CD14-positive monocyte (primary cell): Measurements from ENCODE around the gene CCDC87. TPM values are rescaled to one million over a fixed set of nuclear protein-coding genes. Genes with fewer than 3 reads are reported as not detected.
"Not testable (repeated sequence)": the region's sequence is repeated elsewhere in the genome, so short reads cannot be mapped to it uniquely, and the experiment has no call there.

Experiments used
- DNase-seq, 3 donors: peaks; one replicate each; pipeline ENCODE4 v3.0.0-alpha.2; 2011 to 2022
- H2AFZ ChIP-seq: 2 replicates; pipeline ENCODE4 v1.6.0; 2012; ENCODE audit warnings: mild to moderate bottlenecking, low read depth, low read length, inconsistent platforms; ENCODE audit not compliant: insufficient read depth, poor library complexity, severe bottlenecking
- H3K27ac ChIP-seq, 2 donors: 1 replicate in 1 of 2; 2 replicates in 1 of 2; pipeline ENCODE4 v1.5.1; 2012 to 2013; ENCODE audit warnings: low read length in 2 of 2, control low read depth in 1 of 2, inconsistent platforms in 1 of 2, low read depth in 1 of 2, mild to moderate bottlenecking in 1 of 2
- H3K27me3 ChIP-seq, 2 donors: one replicate each; pipeline versions ENCODE4 v1.6.0 to v1.6.1; 2011 to 2013; ENCODE audit warnings: low read length in 2 of 2; ENCODE audit not compliant: control insufficient read depth in 2 of 2, insufficient read depth in 2 of 2
- H3K36me3 ChIP-seq, 2 donors: replicated peaks in 1 of 2; 1 replicate in 1 of 2; 2 replicates in 1 of 2; pipeline versions ENCODE4 v1.5.1 to v1.6.1; 2012 to 2013; ENCODE audit warnings: low read length in 2 of 2, control low read depth in 1 of 2, inconsistent platforms in 1 of 2, mild to moderate bottlenecking in 1 of 2; ENCODE audit not compliant: insufficient read depth in 2 of 2, control insufficient read depth in 1 of 2
- H3K4me1 ChIP-seq, 2 donors: 1 replicate in 1 of 2; 2 replicates in 1 of 2; pipeline versions ENCODE4 v1.5.1 to v1.6.1; 2012 to 2013; ENCODE audit warnings: low read length in 2 of 2, control low read depth in 1 of 2, inconsistent platforms in 1 of 2, mild to moderate bottlenecking in 1 of 2, moderate library complexity in 1 of 2; ENCODE audit not compliant: insufficient read depth in 2 of 2, control insufficient read depth in 1 of 2
- H3K4me2 ChIP-seq: replicated peaks from 2 replicates; pipeline ENCODE3; 2012; ENCODE audit warnings: low read length, moderate library complexity, mild to moderate bottlenecking; ENCODE audit not compliant: poor library complexity, severe bottlenecking; ENCODE audit errors: extremely low read depth
- H3K4me3 ChIP-seq, 3 experiments: fragments of 200-600 bp in 1 of 3; sonication (generic) in 1 of 3; replicated peaks in 1 of 3; 1 replicate in 2 of 3; 2 replicates in 1 of 3; pipeline ENCODE4 v1.5.1; 2011 to 2013; ENCODE audit warnings: low read length in 3 of 3, mild to moderate bottlenecking in 3 of 3, control low read depth in 2 of 3, low read depth in 2 of 3, inconsistent platforms in 1 of 3, moderate library complexity in 1 of 3
- H3K79me2 ChIP-seq: 2 replicates; pipeline ENCODE4 v1.6.0; 2012; ENCODE audit warnings: mild to moderate bottlenecking, control low read depth, inconsistent platforms, low read length, moderate library complexity; ENCODE audit not compliant: insufficient read depth
- H3K9ac ChIP-seq: 2 replicates; pipeline ENCODE4 v1.6.0; 2017; ENCODE audit warnings: low read length, mild to moderate bottlenecking; ENCODE audit not compliant: insufficient read depth, poor library complexity, severe bottlenecking
- H3K9me3 ChIP-seq, 2 donors: replicated peaks in 1 of 2; 1 replicate in 1 of 2; 2 replicates in 1 of 2; pipeline versions ENCODE4 v1.5.1 to v1.6.1; 2012 to 2013; ENCODE audit warnings: low read length in 2 of 2, control low read depth in 1 of 2; ENCODE audit not compliant: control insufficient read depth in 1 of 2, insufficient read depth in 1 of 2
- H4K20me1 ChIP-seq: 2 replicates; pipeline ENCODE4 v1.6.0; 2012; ENCODE audit warnings: mild to moderate bottlenecking, low read length, control low read depth, moderate library complexity; ENCODE audit not compliant: insufficient read depth
- H3K27ac Mint-ChIP-seq, 7 donors: one replicate each; pipeline ENCODE4 v1.8.0; 2020; ENCODE audit warnings: mild to moderate bottlenecking in 7 of 7, mixed read lengths in 7 of 7, moderate library complexity in 6 of 7, inconsistent platforms in 2 of 7
- H3K27me3 Mint-ChIP-seq, 3 donors: one replicate each; pipeline ENCODE4 v1.8.0; 2021 to 2022; ENCODE audit warnings: low read depth in 3 of 3, mild to moderate bottlenecking in 3 of 3, mixed read lengths in 3 of 3, moderate library complexity in 3 of 3, inconsistent platforms in 1 of 3
- H3K36me3 Mint-ChIP-seq, 2 donors: one replicate each; pipeline ENCODE4 v1.8.0; 2020; ENCODE audit warnings: mixed read lengths in 2 of 2, inconsistent platforms in 1 of 2, mild to moderate bottlenecking in 1 of 2
- H3K4me1 Mint-ChIP-seq: one replicate; pipeline ENCODE4 v1.8.0; 2020; ENCODE audit warnings: mild to moderate bottlenecking, mixed read lengths
- H3K4me3 Mint-ChIP-seq, 2 donors: one replicate each; pipeline ENCODE4 v1.8.0; 2020; ENCODE audit warnings: mild to moderate bottlenecking in 2 of 2, mixed read lengths in 2 of 2, moderate library complexity in 1 of 2
- H3K9me3 Mint-ChIP-seq, 7 donors: one replicate each; pipeline ENCODE4 v1.8.0; 2020 to 2022; ENCODE audit warnings: mixed read lengths in 7 of 7, mild to moderate bottlenecking in 6 of 7, moderate library complexity in 6 of 7, inconsistent platforms in 2 of 7
- CTCF ChIP-seq: fragments of 200-600 bp; IDR thresholded peaks from one replicate; pipeline ENCODE4 v1.8.0; 2022; ENCODE audit warnings: antibody characterized with exemption, mild to moderate bottlenecking
- WGBS: methylation state at CpG from one replicate; pipeline ENCODE4 v1.1.5; 2013; ENCODE audit warnings: missing lambda C conversion rate; ENCODE audit not compliant: insufficient coverage; 5-methylcytosine and 5-hydroxymethylcytosine counted together
- intact Hi-C, 2 donors: fragments of 100-400 bp; cut with micrococcal nuclease; formaldehyde crosslinking; loops; one replicate each; pipeline versions ENCODE4 v1.15.0 to v1.15.1; 2023
- polyA minus RNA-seq: library from RNA; depleted of rRNA, polyadenylated mRNA; stranded (reverse); fragments of >200 nt; gene quantifications from 2 replicates; pipeline ENCODE4 v1.2.3, GENCODE V29; 2012
- polyA plus RNA-seq, 3 donors: library from polyadenylated mRNA; depleted of rRNA in 1 of 3; unstranded in 2 of 3; stranded (reverse) in 1 of 3; fragments of 300-500 nt in 2 of 3; fragments of >200 nt in 1 of 3; fragmentation: Illumina TruSeq in 2 of 3; gene quantifications; 1 replicate in 2 of 3; 2 replicates in 1 of 3; pipeline ENCODE4 v1.2.3, GENCODE V29; 2012 to 2021
- total RNA-seq, 12 experiments: library from RNA in 1 of 12; stranded (reverse) in 1 of 12; fragments of 120-200 nt in 1 of 12; gene quantifications; one replicate each; pipeline ENCODE4 v1.2.4 and lab custom pipeline; 2013 to 2026; ENCODE audit warnings: mixed read lengths in 6 of 12, inconsistent platforms in 1 of 12

The CCDC87 gene
- total RNA-seq (2013) = 0.06 TPM
- polyA plus RNA-seq = not detected
- not detected in 2 replicates for polyA minus RNA-seq
- 0 to 0.75 (median 0.13) reads per million in 11 experiments for total RNA-seq (lab: John Stamatoyannopoulos, UW)

- Histone ChIP-seq H3K27ac (peak within 1 kb of the TSS; percentile 63 to 84), H3K4me2 (peak within 1 kb of the TSS; percentile 88), H3K9ac (peak within 1 kb of the TSS; percentile 76), H3K79me2 (peaks cover 13% of the 10 kb centered on the region), H3K4me3 (peak within 1 kb of the TSS; percentile 64 to 84 (median 81)), H3K4me1 (peaks cover 14 to 35% of the 10 kb centered on the region in 2 donors), H3K27me3 (no peaks in the 10 kb centered on the region), H4K20me1 (no peaks in the 10 kb centered on the region), H3K36me3 (no peaks in the 10 kb centered on the region), H3K9me3 (no peaks in the 10 kb centered on the region), H2AFZ (peak within 1 kb of the TSS; percentile 96)
- WGBS = 19% methylated on average over 68 of the region's 68 CpGs
- Mint-ChIP-seq H3K4me1 (peaks cover 26% of the 10 kb centered on the region), H3K36me3 (peaks cover 4 to 13% of the 10 kb centered on the region in 2 donors), H3K9me3 (no peaks in the 10 kb centered on the region), H3K27me3 (peaks cover 0 to 1% (median 0%) of the 10 kb centered on the region in 3 donors), H3K4me3 (peak within 1 kb of the TSS; percentile 97 to 100), H3K27ac (peak within 1 kb of the TSS; percentile 95 to 99 (median 98))
- peak; percentile 84 for TF ChIP-seq CTCF
- peak; percentile 96 to 98 (median 96) for DNase-seq
- intact Hi-C loops = loop anchor here (2.0 to 5.0 kb wide), 2 partner anchors 24 to 85 kb away; partner anchors contain the start of genes RBM14 (in 2 of the 2) and RBM4B (in 1 of the 2)
Observed at GRCh38 chr11:66592457-66593302, at the start of gene CCDC87, which contains the start of gene CCS. Gene CCDC87, minus strand, starts transcription at chr11:66593063. Its CDS starts 48 bp downstream, at chr11:66593015. Gene CCS, plus strand, starts transcription at chr11:66593185. Its CDS starts 77 bp downstream, at chr11:66593262.

GRCh38 chr11:66641834-66642233 lies 49.0 kb upstream of the CCDC87 start:
- Histone ChIP-seq H3K9me3 (no peaks in the 10 kb centered on the region), H3K27ac (no peak overlapping the region), H3K4me1 (peaks cover 43 to 45% of the 10 kb centered on the region in 2 donors), H4K20me1 (peaks cover 82% of the 10 kb centered on the region), H3K36me3 (peaks cover 70 to 73% of the 10 kb centered on the region in 2 donors), H3K4me3 (no peak overlapping the region), H3K9ac (no peak overlapping the region), H2AFZ (no peak overlapping the region), H3K27me3 (no peaks in the 10 kb centered on the region), H3K4me2 (no peak overlapping the region), H3K79me2 (peaks cover 96% of the 10 kb centered on the region)
- intact Hi-C loops = no loop called here
- H3K36me3 Mint-ChIP-seq = peaks cover 64 to 75% of the 10 kb centered on the region in 2 donors
- H3K4me1 Mint-ChIP-seq = peaks cover 70% of the 10 kb centered on the region
- no CpG with 5 or more reads among the region's 3 CpGs for WGBS
- DNase-seq = no peak
- no peaks in the 10 kb centered on the region for H3K27me3 Mint-ChIP-seq
- H3K4me3 Mint-ChIP-seq = no peak overlapping the region
- no peak overlapping the region for H3K27ac Mint-ChIP-seq
- H3K9me3 Mint-ChIP-seq = peaks cover 0 to 2% (median 0%) of the 10 kb centered on the region in 7 donors
- TF ChIP-seq CTCF = no peak

- not testable (repeated sequence) for H3K9ac ChIP-seq, H2AFZ ChIP-seq, H3K27me3 ChIP-seq, DNase-seq, H3K27me3 Mint-ChIP-seq, H3K9me3 Mint-ChIP-seq, H3K9me3 ChIP-seq
- Histone ChIP-seq H3K79me2 (peaks cover 96% of the 10 kb centered on the region), H3K27ac (peak overlapping the region in 1 of 2 donors; percentile 92), H3K4me2 (peak overlapping the region; percentile 88), H3K4me3 (peak overlapping the region in 2 of 3 experiments; percentile 94 to 99), H3K4me1 (peaks cover 43 to 45% of the 10 kb centered on the region in 2 donors), H4K20me1 (peaks cover 76% of the 10 kb centered on the region), H3K36me3 (peaks cover 50 to 55% of the 10 kb centered on the region in 2 donors)
- WGBS = 88% methylated on average over 7 of the region's 10 CpGs
- Mint-ChIP-seq H3K4me3 (peak overlapping the region; percentile 70 to 95), H3K4me1 (peaks cover 58% of the 10 kb centered on the region), H3K27ac (peak overlapping the region in 5 of 7 donors; percentile 15 to 99 (median 96)), H3K36me3 (peaks cover 45 to 65% of the 10 kb centered on the region in 2 donors)
- intact Hi-C loops = loop anchor here in 1 of 2 donors (2.0 to 5.0 kb wide), 2 partner anchors 23 to 37 kb away; partner anchors contain the start of genes RBM14 and RBM4B
Observed at GRCh38 chr11:66639814-66640340, 47.0 kb upstream of the CCDC87 start.
